ENCODE measurements around the gene ARMH4. TPM values are rescaled to one million over a fixed set of nuclear protein-coding genes. Genes with fewer than 3 reads are reported as not detected.

ARMH4 gene
- total RNA-seq, 1 donor from 2014 or later = 57.1 TPM

DNA sequence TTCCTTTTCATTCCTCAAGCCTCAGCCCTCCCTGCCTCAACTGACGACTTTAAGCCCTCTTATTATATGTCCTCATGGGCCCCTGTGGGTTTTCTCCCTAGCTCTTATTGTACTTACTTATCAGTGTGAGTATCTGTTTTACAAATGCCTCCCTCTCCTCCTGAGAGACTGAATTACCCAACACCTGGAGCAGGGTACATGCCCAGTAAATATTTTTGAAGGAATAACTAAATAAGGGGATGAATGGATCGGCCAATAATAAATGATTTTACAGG is 190.3 kb downstream of the ARMH4 start:
- H3K27me3 Mint-ChIP-seq (ENCODE audit: unreplicated experiment) = no peaks in the 10 kb centered on the region
- no peak overlapping the region for H3K27ac Mint-ChIP-seq (ENCODE audit: unreplicated experiment)
- H3K4me1 Mint-ChIP-seq (ENCODE audit: low read depth, unreplicated experiment) = no peaks in the 10 kb centered on the region
- no peak overlapping the region for H3K4me3 Mint-ChIP-seq (ENCODE audit: unreplicated experiment)
- H3K36me3 Mint-ChIP-seq (ENCODE audit: unreplicated experiment) = no peaks in the 10 kb centered on the region
- TF ChIP-seq, protein P1, sequence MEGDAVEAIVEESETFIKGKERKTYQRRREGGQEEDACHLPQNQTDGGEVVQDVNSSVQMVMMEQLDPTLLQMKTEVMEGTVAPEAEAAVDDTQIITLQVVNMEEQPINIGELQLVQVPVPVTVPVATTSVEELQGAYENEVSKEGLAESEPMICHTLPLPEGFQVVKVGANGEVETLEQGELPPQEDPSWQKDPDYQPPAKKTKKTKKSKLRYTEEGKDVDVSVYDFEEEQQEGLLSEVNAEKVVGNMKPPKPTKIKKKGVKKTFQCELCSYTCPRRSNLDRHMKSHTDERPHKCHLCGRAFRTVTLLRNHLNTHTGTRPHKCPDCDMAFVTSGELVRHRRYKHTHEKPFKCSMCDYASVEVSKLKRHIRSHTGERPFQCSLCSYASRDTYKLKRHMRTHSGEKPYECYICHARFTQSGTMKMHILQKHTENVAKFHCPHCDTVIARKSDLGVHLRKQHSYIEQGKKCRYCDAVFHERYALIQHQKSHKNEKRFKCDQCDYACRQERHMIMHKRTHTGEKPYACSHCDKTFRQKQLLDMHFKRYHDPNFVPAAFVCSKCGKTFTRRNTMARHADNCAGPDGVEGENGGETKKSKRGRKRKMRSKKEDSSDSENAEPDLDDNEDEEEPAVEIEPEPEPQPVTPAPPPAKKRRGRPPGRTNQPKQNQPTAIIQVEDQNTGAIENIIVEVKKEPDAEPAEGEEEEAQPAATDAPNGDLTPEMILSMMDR (IDR thresholded peaks at IDR 0.05; ENCODE audit: partially characterized antibody, unreplicated experiment) = no peak
- no peak for DNase-seq
- no peaks in the 10 kb centered on the region for H3K9me3 Mint-ChIP-seq (ENCODE audit: unreplicated experiment)

DNA sequence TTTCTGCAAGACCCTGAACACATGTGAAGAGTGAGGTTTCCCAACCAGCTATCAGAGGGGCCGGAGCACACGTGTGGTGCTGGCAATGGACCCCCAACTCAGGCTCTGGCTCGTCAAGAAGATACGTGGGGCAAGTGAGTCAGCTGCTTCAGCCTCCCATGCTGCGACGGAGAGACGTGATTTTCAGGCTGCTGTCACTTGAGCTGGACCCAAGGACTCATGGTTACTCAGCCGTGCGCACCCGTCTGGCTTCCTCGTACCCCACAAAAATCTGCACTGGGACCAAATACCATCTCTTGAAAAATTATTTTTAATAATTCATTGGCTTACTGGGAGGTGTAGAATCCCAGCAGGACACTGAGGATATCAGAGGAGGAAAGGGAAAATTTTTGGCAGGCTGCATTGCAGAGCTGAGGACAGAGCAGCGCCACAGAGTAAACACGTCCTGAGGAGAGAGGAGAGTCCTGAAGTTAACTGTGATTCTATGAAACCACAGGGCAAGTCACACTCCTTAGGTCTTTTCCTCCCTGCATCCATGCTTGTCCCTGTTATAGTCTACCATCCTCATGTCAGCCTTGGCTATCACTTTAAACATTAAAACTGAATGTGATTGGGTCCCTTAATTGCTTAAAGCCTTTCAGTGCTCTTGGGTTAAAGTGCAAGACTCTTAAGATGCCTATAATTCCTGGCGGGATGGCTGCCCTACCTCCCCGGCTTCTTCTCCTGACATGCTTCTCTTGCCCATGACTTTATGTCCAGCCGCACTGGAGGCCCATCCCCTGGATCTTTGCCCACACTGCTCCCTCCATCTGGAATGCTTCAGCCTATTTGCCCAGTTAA is 190.8 kb downstream of the ARMH4 start:
- H3K4me3 Mint-ChIP-seq (ENCODE audit: unreplicated experiment) = no peak overlapping the region
- DNase-seq = no peak
- no peaks in the 10 kb centered on the region for H3K9me3 Mint-ChIP-seq (ENCODE audit: unreplicated experiment)
- H3K36me3 Mint-ChIP-seq (ENCODE audit: unreplicated experiment) = no peaks in the 10 kb centered on the region
- TF ChIP-seq, protein P1 (IDR thresholded peaks at IDR 0.05; ENCODE audit: partially characterized antibody, unreplicated experiment) = no peak
- H3K27ac Mint-ChIP-seq (ENCODE audit: unreplicated experiment) = no peak overlapping the region
- H3K4me1 Mint-ChIP-seq (ENCODE audit: low read depth, unreplicated experiment) = no peaks in the 10 kb centered on the region
- H3K27me3 Mint-ChIP-seq (ENCODE audit: unreplicated experiment) = no peaks in the 10 kb centered on the region

DNA sequence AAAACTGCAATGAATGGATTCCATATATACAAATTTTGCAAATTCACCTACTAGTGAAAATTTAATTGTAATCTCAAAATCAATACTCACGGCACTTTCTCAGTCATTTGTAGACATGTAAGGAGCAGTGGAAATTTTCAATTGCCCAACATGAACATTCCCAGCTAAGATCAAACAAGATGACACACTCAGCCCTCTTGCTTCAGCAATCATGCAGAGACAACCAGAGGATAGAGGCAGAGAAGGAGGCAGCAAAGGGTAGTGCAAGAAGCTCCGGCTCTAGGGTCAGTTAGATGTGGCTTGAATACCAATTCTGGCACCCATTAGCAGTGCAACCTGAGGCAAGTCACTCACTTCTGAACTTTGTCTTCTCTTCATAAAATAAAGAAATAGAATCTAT is 194.6 kb downstream of the ARMH4 start:
- Mint-ChIP-seq H3K4me1 (ENCODE audit: low read depth, unreplicated experiment) (no peaks in the 10 kb centered on the region), H3K36me3 (ENCODE audit: unreplicated experiment) (peaks cover 2% of the 10 kb centered on the region), H3K27me3 (ENCODE audit: unreplicated experiment) (peaks cover 2% of the 10 kb centered on the region), H3K27ac (ENCODE audit: unreplicated experiment) (no peak overlapping the region), H3K4me3 (ENCODE audit: unreplicated experiment) (no peak overlapping the region), H3K9me3 (ENCODE audit: unreplicated experiment) (peaks cover 3% of the 10 kb centered on the region)
- TF ChIP-seq, protein P1 (IDR thresholded peaks at IDR 0.05; ENCODE audit: partially characterized antibody, unreplicated experiment) = no peak
- no peak for DNase-seq

Other genes starting within 250 kb of the ARMH4 start
- gene ACTR10, start 47.9 kb upstream of the ARMH4 start, total RNA-seq (ENCODE audit: unreplicated experiment) = 120 TPM
- gene PSMA3, start 92.6 kb upstream of the ARMH4 start, total RNA-seq (ENCODE audit: unreplicated experiment) = 116 TPM
- gene ARID4A, start 146.3 kb upstream of the ARMH4 start, total RNA-seq (ENCODE audit: unreplicated experiment) = 22.4 TPM
- not detected for gene TOMM20L, start 243.7 kb upstream of the ARMH4 start, total RNA-seq (ENCODE audit: unreplicated experiment)

Data from glutamatergic neuron (in vitro differentiated cells).